NCI-H1092 treated with DMSO at 0.1 percent for 48 hours (cell line): Measurements from ENCODE around the gene ATF7.
"Not testable (repeated sequence)": the region's sequence is repeated elsewhere in the genome, so short reads cannot be mapped to it uniquely, and the experiment has no call there.

Experiments
- DNase-seq: peaks from one replicate; lab custom pipeline; 2025; lab: John Stamatoyannopoulos, UW

Gene ATF7

GRCh38 chr12:53564941-53565340, 61.2 kb downstream of the ATF7 start:
- DNase-seq, result no peak

GRCh38 chr12:53564278-53564677, 61.9 kb downstream of the ATF7 start:
- DNase-seq, result no peak

DNA sequence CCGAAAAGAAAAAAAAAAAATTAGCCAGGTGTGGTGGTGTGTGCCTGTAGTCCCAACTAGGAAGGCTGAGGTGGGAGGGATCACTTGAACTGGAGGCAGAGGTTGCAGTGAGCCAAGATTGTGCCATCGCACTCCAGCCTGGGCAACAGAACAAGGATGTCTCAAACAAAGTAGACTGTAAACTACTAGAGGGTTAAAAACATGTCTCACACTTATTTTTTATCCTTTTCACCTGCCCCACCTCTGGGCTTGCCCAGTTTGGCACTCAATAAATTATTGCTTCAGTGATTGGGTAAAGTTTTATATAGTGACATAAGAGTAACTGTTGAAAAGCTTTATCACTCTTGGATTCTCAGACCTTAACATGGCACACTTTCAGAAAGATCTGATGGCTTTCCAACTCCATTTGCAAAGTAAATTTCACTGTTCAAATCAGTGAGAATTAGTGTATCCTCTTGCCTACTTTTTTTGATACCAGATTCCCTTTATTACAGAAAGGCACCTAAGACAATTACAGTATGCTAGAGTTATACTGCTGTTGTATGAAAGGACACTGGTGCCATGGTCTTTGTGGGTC, 62.6 kb downstream of the ATF7 start:
- DNase-seq, result no peak

- DNase-seq, result no peak
Observed at GRCh38 chr12:53561590-53561953, 64.6 kb downstream of the ATF7 start.

DNA sequence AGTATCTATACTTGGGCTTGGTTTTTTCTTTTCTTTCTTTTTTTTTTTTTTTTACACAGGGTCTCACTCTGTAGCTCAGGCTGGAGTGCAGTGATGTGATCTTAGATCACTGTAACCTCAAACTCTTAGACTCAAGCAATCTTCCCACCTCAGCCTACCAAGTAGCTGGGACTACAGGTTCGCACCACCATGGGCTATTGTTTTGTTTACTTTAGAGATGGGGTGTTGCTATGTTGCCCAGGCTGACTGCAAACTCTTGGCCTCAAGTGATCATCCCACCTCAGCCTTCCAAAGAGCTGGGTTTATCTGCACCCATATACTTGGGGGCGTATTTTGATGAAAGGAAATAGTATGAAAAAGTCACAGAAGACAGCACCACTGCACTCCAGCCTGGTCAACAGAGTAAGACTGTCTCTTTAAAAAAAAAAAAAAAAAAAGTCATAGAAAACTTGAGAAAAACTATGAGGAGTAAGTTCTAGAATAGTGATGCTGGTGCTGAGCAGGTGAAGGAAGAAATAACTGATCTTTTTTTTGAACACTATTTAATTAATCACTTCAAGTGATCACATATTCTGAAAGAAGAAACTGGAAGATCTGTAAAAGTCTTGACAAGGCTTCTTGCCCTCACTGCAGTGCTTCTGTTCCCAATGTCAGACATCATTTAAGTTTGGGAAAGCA, 65.1 kb downstream of the ATF7 start:
- no peak for DNase-seq

DNA sequence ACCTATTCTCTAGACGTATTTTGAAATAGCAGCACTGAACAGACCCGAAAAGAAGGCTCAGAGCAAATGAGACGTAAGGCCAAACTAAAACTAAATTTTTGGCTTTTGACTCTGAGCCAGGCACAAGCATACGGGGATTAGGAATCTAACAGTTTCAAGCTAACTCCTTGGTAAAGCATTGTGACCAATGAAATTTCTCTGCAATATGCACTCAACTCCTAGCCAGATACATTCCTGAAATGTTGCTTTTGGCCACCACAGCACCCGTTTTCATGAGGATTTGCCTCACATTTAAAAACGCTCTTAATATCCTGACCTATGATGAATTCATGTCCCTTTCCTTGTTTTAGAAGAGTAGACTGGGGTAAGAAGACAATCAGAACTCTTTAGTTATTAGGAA, 65.8 kb downstream of the ATF7 start:
- DNase-seq, result no peak

- DNase-seq, result no peak
Observed at GRCh38 chr12:53558631-53559030, 67.6 kb downstream of the ATF7 start.

DNA sequence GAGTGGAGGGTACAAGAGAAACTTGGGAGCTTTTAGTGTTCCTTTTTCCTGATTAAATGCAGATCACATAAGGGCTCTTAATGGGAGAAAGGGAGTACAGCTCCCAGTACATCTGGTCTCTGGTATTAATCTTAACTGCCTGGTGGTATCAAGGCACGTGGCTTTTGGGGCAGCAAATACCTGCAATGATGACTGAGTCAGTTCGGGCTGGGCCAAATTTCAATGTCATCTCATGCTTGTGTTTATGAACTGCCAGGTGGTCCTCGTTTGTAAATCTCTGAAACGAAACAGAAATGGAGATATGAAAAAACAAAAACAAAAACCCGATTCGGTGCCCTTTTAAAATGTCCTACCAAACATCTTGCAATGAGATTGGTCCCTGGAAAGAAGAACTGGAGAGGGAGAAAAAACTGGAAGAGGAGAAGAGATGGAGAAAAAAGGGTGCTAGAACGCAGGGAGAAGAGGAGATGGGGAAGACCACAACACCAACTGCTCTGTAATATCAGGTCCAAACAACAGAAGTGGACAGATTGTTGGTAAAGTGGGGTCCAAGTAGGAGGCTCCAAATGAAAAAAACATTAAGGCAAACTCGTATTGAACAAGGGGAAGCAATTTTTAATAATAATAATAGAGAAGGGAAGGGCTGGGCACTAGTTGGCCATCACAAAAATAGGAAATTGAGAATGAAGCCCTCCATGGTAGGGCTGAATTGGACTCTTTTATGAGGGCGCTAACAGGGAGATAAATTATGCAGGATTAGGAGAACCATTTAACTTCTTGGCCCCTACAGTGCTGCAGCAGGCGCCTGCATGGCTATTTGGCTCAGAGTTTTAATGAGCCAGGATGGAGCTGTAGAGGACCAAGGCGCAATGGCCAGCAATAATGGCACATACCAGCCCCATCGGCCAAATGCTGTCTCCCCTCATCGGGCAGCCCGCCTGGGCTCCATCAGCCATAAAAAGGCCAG, 73.5 kb downstream of the ATF7 start:
- DNase-seq, result no peak

DNA sequence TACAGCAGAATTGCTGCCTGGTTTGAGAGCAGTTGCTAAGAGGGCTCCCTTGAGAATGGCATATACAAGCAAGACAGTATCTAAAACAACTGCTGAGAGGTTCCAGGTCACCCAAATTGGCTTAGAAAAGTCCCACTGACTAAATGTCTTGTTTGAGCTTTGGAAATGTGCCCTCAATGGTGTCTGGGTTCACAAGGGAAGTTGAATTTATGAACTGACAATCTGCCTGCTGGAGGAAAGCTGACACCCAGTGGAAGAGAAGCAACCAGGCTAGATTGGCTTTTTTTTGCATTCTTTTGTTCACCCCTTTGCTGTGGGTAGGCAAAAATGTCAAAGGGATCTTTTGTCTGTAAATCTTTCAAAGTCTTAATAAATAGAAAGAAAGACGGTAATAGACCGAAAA, 74.3 kb downstream of the ATF7 start:
- DNase-seq, result no peak

- no peak for DNase-seq
Observed at GRCh38 chr12:53550595-53550994, 75.6 kb downstream of the ATF7 start.

GRCh38 chr12:53550131-53550530, 76.1 kb downstream of the ATF7 start:
- DNase-seq, result not testable (repeated sequence)

- not testable (repeated sequence) for DNase-seq
Observed at GRCh38 chr12:53548354-53548753, 77.8 kb downstream of the ATF7 start.

DNA sequence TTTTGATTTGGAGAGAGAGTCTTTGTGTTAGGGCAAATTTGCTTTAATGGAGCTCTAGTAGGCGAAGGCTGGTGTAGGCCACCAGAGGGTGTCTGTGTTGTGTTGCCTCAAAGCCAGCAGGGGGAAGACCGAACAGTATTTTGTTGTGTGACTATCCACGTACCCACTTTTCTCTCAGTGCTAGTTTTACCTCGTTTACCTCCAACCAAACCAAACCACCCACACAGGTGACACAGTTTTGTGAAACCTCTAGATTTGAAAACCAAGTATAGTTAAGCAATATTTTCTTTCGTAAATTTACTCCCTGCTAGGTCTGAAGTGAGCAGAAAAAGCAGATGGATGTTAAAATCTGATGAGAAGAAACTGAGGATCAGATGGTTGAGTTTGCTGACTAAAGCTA, 82.6 kb downstream of the ATF7 start:
- peak; percentile 51 for DNase-seq

- DNase-seq, result no peak
Observed at GRCh38 chr12:53539526-53539925, 86.7 kb downstream of the ATF7 start.

GRCh38 chr12:53538209-53538689, 87.9 kb downstream of the ATF7 start:
- peak; percentile 39 for DNase-seq

- DNase-seq, result no peak
Observed at GRCh38 chr12:53536962-53537361, 89.2 kb downstream of the ATF7 start.

DNA sequence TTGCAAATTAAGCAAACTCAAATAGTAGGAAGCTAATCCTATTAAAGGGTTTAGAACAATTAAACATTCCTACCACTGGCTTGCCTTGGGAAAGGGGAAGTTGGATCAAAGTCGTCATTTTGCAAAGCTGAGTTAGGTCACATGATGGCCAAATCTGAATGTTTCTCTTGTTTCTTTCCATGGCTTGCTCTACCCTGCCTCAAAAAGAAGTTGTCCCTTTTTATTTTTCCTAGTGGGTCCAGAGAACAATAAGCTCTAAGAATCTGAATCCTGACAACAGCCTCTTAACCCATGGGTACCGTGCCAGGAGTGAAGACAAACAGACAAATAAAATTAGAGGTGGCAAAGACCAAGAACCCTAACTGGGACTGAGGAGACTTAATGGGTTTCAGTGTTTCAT, 92.7 kb downstream of the ATF7 start:
- DNase-seq, result no peak

DNA sequence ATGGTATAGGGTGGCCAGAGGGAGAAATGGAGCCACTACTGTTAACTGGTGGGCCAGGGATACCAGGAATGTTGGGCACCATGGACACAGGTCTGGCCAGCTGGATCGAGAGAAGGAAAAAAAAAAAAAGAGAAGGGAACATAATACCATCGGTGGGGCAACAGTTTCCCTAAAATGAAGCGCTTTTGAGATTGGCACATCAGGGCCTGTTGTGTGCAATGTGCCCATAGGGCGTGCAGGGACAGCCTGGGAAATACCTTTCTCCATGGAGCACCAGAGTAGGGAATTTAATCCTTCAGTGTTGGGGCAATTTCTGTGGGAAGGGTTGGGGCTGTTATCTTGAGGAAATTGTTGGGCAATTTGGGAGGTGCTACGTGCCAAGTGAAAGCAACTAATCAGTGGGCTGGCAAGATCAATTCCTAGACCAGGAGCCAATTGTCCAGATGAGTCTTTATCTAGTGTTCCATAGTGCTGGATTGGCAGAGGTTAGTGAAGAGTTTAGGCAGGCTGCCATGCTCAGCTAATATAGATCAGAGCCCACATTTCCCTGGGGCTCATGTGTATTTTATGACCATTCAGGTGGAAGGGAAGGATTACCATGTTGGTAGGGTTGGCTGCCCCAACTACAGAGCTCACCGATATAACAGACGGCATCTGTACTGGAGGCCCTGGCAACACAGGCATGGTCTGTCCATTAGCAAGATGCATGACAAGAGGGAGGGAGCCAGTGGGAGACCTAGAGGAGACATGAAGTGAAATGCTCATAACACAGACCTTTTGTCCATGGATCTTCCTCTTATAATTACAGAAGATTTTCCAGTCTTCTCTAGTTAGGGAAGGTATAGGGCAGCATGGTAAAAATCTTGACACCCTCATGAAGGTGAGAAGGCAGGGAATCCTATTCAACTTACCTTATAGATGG, 93.4 kb downstream of the ATF7 start:
- peak; percentile 43 for DNase-seq

GRCh38 chr12:53532021-53532420, 94.2 kb downstream of the ATF7 start:
- peak; percentile 66 for DNase-seq

- DNase-seq, result no peak
Observed at GRCh38 chr12:53530920-53531319, 95.3 kb downstream of the ATF7 start.

GRCh38 chr12:53530061-53530460, 96.1 kb downstream of the ATF7 start:
- no peak for DNase-seq

GRCh38 chr12:53524476-53524875, 101.7 kb downstream of the ATF7 start:
- DNase-seq, result no peak
